HK-2 (cell line): ENCODE results near the gene FECH.
A peak's percentile ranks its signal among the peaks of the same experiment; 100 is the strongest.

Source experiments
- DNase-seq: peaks from one replicate; pipeline ENCODE4 v3.0.0-alpha.2; 2018; ENCODE audit not compliant: unreplicated experiment

The FECH gene

DNA sequence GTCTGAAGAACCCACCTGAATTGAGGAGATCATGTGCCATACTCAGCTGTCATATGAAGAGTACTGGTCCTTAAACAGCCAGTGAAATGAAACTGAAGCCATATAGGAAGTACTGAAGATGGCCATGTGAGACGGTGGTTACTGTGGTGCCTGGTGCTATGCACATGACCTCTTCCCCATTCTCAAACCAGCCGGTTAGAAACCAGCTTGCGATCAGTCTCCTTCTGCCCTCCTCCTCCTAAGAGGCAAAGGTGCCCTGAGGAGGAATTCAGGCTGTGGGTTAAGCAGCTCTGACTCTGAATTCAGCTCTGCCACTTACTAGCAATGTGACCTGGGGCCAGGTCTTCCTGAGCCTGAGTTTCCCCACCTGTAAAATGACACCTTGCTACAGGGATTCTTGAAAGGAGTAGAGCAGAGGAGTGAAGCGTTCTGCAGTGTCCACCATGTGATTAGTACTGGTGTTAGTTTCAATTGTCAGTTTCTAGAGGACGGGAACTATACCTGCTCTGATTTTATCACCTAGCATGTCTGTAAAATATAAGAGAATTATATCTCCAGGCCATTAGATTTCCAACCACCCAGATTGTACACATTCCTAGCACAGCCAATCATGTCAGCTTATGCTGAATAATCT, 5.1 kb downstream of the FECH start:
- no peak for DNase-seq

DNA sequence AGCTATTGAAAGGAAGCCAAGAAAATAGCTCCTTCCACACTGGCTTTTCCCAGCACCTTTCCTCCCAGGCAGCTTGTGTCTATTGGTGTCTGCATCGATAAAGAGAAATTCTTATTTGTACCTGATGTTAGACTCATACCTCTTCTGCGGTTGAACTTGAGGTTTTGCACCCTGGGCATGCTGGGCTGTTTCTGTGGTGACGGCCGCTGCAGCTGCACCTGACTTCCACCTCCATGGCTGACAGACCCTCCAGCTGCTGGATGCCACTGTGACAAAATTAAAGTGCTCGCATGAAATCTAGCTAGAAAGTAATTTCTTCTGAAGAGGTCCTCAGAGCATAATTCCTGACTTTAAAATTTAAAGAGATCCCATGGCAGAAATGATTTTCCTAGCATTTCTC, 6.6 kb downstream of the FECH start:
- DNase-seq, result no peak

DNA sequence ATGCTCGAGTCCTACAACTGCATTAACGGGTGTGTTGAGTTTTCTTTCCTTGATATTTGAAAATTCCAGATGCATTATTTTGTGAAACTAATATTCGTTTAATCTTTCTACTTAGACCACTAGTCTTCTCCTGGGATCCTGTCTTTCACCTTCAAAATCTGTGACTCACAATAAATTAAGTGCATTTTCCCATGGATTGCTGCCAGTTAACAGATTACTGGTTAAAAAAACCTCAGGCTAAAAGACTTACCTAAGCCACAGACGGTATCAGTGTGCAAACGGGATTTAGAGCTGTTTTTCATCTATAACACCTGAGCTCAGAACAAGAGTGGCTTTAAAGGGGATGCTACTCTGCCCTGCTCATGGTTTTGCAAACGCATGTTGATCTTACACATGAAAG, 10.2 kb downstream of the FECH start:
- no peak for DNase-seq

DNA sequence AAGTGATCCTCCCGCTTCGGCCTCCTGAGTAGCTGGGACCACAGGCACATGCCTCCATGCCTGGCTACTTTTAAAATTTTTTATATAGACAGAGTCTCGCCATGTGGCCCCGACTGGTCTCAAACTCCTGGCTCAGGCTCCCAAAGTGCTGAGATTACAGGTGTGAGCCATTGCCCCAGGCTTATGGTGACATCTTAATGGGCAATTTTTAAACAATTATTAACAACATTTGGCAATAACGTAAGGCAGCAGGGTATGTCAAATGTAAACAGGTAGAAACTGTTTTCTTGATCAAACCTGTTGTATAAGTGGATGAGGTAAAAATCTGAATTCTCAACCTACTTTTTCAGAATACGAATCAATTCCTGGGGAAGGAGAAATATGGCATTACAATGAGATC, 11.0 kb downstream of the FECH start:
- no peak for DNase-seq

DNA sequence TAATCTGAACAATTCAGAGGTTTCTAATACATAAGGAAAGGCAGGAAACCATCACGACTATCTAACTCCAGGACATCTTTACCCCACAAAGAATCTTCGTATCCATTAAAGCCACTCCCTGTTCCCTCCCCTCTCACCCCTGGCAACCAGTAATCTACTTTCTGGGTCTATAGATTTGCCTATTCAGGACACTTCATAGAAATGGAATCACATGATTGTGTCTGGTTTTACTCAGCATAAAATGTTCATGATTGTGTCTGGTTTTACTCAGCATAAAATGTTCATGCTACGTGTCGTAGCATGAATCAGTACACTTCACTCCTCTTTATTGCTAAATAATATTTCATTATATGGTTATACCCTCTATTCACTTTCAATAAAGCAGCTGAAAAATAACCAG, 11.6 kb downstream of the FECH start:
- DNase-seq, result no peak

DNA sequence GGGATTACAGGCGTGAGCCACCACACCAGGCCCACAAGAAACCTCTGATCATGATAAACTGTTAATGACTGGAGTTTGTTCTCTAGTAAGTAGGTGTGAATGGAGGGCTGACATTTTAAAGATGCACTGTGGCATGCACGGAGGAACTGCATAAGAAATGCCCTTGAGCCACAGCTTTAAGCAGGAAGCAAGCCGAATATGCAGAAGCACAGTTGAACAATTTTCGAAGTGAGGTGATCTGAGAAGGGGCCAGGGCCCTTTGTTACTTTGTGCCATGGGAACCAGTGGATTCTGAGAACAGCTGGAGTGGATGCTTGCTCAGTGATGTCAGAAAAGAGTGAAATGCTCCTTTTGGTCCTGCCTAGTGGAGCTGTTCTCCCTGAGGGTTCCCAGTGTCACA, 16.3 kb downstream of the FECH start:
- DNase-seq, result no peak

DNA sequence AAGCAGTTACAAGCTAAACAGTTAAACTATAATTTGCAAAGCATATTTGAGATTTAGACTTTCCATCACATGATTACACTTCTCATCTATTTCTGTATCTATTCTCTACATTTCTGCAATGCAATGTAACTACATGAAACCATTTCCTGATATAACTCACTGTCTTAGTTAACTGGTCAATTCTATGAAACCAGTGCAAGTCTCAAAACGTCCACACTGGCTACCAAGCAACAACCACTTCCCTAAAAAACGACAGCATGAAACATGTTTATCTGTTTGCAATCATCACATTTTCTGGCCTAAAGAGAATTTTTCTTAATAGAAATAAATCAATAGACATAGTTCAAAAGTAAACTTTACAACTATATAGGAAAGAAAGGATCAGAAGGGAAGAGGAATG, 17.4 kb downstream of the FECH start:
- DNase-seq, result no peak

DNA sequence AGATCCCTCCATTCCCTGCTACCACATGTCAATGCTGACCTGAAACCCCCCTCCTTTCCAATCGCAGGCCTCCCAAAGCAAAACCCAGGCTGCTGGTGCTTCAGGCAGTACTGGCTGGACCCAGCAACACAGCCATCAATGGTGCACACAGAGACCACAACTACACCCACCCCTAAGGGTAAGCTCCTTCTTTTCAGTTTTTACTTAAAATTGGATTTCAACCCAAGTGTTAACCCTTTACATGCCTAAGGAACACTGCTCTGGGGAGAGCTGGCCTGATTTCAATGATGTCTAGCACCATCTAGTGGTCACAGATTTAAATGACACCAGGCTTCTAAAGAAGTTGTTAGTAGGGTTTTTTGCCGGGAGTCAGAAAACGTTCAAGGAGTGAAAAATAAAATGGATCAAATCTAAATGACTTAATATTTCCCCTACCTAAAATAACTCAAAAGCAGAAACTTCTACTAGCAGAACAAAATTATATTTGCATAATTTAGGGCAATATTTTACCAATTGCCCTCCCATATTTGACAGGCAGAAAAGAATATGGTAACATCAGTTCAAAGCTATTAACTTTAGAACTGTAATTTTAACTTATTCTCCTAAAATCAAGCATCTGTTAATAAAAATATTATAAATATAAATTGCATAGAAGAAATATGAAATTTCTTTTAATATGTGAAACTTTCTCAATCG, 24.6 kb downstream of the FECH start:
- DNase-seq, result peak; percentile 5

DNA sequence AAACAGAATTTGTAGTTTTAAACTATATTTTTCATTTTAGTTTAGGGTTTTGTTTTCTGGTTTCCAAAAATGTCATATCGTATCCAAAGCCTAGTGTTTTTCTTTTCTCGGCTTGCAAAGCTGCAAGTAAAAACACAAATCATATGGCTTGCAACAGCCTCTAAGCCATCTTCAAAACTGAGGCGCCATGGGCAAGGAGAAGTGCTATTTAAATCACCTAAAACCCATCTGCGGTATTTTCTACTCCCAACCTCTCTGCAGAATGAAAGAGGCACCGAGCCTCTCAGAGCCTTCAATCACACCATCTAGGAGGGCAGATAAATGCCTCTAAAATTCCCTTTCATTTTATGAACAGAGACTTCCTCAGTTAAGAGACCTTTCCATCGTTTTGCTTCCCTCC, 25.2 kb downstream of the FECH start:
- no peak for DNase-seq

DNA sequence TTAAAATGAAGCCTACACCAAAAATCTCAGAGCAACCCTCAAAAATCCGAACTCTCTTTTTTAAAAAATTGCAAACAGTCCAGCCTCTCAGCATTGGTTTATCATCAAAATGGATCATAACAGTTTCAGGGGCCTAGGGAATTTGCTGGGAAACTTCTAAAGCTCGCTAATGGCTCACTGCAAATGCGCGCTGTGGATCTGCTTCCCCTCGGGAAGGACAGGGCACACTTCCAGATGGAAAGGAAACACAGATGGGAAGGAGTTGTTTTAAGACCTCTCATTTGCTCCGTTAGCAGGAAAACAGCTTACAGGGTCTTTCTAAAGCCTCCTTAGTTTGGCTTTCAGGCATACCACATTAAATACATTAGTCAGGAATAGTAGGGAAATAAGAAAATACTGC, 27.2 kb downstream of the FECH start:
- DNase-seq, result no peak

DNA sequence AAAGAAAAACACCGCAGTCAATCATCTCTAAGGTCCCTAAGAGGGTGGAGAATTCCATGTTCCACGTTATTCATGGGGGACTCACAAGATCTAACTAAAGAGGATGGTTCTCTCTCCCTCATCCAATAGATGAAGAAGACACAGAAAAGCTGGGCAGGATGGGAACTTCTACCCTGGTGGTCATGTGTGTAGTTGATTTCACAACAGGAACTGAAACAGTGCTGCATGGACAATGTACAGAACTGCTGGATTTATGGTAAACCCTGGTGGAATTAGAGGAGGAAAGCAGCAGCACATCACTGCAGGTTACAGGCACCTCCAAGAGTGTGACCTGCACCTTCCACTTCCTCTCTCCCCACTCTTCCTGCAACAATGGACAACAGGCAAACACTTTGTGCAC, 31.4 kb downstream of the FECH start:
- DNase-seq, result no peak

DNA sequence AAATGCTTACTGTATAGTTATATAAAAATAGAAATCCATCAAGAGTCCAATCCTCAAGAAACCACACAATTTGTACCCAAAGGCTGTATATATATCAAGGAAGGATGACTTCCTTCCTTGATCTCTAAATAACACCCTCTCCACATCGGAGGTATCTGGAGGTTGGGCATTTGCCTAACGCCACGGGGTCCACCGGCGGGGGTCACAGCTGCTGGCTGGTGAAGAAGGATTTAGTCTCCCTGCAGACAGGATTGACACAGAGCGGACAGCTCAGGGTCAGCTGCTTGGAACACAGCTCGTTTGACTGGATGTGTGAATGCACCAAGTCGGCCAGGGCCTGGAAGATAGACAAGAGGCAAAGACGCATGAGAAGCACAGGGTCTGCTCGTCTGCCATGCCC, 36.0 kb downstream of the FECH start:
- DNase-seq, result no peak

DNA sequence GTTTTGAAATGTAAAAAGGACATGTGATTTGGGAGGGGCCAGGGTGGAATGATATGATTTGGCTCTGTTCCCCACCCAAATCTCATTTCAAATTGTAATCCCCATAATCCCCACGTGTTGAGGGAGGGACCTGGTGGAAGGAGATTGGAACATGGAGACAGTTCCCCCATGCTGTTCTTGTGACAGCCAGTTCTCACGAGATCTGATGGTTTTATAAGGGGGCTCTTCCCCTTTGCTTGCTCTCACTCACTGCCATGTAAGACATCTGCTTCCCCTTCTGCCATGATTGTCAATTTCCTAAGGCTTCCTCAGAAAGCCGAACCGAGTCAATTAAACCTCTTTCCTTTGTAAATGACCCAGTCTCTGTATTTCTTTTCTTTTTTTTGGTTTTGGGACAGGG, 39.2 kb downstream of the FECH start:
- no peak for DNase-seq

DNA sequence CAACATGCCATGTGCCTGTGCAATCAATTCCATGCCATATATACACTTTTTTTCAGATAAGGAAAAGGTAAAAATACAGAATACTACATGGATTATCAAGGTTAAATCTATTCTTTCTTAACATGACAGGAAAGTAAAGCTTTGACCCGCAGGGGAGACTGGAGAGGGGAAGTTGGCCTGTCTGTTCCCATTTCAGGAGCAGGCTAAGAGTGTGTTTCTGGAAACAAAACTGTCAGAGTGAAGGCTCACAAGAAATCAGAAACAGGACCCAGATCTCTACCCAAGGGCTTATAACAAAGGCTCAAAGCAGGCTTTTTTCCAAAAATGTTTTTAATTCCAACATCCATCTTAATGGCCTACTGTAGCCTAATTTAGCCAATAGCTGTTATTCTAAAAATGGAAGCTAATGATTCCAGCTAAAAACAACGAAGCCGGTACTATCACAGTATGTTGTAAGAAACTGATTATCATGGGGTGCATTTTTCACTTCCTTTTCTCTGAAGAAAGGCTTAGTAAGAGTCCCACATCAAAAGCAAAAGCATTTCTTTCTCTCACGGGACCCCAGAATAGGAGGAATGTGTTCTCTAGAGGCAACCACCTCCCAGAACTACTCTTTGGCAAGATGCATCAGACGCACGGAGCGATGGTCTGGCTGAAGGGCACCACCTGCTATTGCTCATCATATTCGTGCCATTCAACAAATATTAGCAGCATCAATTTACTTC, 41.4 kb downstream of the FECH start:
- no peak for DNase-seq

DNA sequence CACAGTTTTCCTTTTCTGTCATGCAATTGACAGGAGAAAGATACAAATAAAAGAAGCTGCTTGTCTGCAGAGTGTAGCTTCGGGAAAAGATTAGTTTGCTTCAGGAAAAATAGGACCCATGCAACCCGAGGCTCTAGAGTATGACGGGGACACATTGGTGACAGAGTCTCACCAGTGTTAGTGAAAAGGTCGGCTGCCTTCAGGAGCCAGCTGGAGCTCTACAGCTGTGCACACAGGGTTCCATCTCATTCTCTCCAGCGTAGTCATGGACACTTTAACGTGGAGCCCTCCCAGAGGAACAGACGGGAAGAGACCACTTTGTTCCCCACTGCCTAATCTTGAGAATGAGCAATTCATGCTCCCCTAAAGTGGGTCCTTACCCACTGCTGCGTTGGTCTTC, 42.9 kb downstream of the FECH start:
- no peak for DNase-seq

DNA sequence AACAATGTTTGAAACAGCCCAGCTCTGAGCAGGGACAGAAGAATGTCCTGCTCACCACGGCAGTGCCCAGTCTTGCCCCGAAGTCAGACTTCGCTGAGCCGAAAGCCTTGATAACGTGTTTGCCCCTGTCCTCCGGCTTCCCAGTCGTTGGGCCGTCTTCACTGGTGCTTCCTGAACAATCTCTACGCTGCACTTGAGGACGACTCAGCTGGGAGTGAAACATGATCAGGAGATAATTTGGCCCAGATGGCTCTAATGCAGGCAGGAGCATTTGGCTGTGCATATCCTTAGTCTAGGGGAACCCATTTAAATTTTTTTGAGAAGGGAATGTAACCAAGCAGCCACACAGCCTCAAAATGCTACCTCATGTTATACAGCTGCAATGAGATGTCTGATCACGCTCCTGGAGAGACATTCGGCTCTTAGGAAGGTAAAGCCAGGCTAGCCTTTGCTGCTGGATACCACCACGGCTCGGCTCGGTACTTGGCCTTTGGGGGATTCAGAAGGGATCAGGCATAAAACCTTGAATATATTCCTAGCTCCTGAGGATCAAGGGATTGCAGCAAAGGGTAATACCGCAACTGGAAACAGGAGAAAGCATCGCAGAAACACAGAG, 43.6 kb downstream of the FECH start:
- no peak for DNase-seq

DNA sequence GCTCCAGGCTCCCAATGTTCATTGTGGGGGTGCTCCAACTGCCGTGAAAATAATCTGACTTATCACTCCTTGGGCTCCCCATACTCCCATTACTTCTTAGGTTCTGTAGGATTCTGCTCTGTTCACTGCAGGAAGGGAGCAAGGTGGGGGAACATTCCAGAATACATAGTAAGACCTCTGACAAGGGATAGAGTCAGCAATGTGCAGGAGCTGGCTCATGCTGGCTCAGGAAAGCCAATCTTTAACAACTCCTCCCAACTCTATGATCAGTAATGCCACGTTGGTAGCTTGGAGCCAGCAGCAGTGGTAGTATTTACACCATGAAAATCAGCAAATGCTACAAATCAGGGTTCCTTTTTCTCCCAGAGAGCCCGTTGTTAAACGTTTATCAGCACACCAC, 44.4 kb downstream of the FECH start:
- no peak for DNase-seq

DNA sequence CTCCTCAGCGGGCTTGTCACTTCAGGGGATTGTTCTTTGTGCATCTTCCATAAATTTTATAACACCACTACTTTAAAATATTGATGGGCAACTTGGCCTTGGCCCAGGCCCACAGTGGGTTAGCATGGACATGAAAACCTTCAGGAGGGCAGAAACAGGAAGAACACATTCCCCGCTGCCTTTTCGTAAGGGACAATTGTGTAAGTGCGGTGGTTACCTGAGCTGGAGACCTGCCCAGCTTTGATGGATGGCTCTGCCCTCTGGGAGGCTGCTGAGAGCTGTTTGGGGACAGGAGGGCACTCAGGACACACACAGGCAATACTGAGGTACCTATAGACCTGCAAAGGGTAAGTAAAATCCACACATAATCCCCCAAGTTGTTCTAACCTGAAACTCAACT, 46.8 kb downstream of the FECH start:
- no peak for DNase-seq

DNA sequence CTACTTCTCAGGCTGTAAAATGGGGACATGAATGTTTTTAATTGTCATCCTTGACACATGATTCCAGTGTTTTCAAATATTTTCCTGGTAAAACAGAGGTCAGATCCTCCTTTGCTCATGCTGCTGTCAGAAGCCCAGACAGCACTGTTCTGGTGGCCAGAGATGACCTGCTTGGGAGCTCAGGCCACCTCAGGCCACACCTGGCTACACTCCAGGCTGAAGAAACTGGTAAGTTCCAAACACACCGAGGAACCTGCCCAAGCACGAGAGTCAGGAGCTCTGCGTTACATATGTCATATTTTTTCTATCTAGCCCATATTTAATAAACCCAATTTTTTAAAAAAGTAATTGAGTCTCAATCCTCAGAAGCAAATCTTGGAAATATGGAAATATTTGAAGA, 47.9 kb downstream of the FECH start:
- no peak for DNase-seq

DNA sequence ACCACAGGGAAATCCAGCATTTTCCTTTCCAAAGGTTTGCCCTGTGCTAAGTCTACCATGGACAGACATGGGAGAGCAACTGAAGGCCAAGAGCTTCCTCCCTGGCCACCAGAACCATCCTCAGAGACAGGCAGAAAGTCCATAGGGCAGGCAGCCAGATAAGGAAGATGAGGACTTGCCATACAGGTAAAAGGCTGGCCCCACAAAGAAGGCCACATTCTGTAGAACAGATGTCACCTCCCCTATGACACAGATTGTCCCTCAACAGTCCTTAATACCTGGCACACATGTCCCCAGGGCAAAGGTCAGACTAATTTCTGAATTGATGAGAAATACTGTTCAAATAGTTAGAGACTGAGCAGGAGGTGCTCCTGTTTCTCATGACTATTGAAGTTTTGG, 52.0 kb downstream of the FECH start:
- no peak for DNase-seq

DNA sequence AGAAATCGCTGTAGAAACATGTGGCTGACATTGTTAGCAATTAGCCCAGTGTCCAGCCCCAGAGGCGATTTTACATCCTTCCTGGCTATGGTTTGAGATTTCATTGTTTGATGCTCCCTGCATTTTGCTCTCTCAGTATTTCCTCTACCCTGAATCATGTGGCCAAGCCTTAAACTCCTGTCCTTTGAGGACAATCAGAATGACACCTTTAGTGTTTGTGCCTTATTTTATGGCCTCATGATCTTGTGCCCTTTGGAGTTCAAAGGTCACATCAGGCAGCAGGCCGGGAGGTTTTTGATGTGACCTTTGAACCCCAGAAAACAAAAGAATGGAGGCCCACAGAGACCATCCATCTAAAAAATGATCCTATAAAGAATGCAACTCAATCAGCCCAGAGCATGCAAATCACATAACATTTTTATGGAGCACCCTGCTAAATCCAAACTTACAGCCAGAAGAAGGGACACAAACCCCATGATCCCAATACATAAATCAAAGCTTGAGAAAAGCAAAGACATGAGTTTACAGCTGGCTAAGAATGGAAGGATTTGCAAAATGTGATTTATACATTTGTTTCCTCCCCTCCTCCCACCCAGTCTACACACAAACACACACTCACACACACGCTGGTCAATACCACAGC, 52.5 kb downstream of the FECH start:
- no peak for DNase-seq
